ENCODE measurements around the gene ARHGEF1.

ARHGEF1 gene

DNA sequence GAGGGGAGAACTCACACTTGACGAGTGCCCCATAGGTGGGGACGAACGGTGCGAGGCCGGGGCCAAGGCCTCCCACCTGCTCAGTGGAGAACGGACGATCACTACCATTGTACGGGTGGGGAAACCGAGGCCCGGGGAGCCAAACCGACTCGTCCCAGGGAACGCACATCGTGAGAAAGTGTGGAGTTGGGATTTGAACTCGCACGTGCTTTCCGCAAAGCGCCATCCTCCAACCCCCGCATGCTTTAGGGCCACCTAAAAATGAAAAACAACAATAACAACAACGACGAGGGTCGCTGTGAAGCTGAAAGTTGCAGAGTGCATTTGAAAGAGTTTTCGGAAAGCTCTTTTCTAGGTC, 458 bp downstream of the ARHGEF1 start:
- DNase-seq (ENCODE audit: low spot score): no peak

DNA sequence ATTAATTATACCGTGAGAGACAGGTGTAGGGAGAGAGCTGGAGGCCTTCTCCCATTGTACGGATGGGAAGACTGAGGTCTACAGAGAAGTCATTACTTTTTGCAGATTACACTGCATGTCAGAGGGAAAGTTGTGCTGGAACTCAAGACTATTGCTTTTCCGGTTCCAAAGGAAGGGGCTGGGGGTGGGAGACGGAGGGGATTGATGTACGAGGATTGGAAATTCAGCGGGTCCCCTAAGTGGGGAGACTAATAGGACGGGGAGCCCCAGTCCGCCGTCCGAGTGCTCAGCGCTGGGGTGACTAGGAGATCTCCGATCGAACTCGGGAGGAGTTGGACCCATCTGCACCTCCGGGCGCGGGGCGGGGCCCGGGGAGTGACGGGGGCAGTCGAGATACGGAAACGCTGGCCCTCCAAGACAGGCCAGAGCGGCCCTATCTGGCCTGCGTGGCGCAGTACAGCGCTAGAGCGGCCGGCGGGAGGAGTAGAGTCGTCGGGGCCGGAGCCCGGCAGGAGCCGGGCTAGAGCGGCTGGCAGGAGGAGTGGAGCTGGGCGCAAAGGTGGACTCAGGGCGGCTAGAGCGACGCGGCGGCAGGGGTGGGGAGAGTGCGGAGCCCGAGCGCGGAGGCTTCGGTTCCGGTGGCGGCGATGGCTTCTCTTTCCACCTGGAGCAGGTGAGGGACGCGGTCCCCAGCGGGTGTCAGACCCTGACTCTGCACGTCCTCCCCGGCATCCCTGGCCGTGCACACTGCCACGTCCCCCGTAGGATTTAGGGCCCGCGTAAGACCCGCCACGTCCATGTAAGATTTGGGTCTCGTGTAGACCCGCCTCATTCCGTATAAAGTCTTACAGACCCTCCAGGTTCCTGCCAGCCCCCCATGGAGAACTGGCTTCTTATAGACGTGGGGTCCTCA, 1.1 kb downstream of the ARHGEF1 start:
- DNase-seq (ENCODE audit: low spot score): peak; percentile 99

DNA sequence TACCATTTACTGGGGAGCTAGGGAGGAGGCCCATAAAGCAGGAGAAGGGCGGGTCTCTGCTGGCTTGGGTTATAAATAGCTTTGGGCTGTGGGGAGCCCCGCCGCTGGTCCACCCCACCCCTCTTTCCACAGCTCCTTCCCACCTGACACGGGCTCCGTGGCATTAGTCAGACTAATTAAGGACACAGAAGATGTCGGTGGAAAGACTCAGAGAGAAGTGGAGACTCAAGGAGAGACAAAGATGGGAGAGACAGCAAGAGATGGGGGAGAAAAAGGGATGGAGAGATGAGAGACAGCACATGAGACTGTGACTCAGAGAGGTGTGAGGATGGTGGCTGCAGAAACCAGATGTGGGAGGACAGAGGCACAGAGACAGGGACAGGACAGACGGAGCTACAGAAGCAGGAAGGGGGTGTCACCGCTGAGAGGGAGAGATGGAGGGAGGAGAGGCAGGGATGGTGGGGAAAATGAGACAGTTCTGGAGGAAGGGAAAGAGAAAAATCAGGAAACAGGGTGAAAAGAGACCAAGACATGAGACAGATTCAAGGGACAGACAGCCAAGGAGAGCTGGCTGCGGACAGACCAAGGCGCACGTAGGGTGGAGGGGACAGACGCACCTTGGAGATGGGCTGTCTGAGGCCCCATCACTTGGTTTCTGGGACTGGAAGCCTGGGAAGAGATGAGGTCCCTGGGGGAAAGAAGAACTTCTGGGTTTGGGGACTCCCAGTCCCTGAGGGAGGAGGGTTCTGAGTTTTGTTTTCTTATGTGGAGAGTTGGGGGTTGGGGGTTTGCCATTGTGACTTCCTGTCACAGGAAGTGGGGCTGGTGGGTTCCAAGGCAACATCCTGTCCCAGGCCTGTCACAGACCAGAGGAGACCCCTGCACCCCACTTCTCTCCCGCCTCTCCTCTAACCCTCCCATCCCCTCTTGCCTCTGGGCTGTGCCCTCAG, 4.1 kb downstream of the ARHGEF1 start:
- DNase-seq (ENCODE audit: low spot score): no peak

DNA sequence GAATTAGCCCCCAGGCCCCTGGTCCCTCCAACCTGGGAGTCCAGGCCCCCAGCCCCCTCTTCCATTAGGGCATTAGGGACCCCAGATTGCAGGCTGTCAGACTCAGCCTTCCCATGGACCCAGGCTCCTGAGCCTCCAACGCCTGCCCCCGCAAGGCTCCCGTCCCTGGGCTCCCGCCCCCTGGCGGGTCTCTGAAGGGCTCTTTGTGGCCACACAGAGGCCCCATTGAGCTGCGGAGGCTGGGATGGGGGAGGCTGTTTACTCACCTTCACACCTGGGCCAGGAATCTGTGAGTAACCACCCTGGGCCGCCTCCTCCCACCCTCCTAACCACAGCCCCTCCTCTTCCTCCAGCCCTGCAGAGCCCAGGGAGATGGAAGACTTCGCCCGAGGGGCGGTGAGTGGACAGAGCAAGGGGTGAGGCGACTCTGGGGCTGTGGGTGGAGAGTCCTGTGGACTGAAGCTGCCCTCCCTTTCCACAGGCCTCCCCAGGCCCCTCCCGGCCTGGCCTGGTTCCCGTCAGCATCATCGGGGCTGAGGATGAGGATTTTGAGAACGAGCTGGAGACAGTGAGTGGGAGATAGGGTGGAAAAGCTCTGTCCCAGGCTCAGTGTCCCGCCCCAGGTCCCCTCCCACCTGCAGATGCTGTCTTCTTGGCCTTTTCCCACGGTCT, 4.9 kb downstream of the ARHGEF1 start:
- DNase-seq (ENCODE audit: low spot score): no peak

DNA sequence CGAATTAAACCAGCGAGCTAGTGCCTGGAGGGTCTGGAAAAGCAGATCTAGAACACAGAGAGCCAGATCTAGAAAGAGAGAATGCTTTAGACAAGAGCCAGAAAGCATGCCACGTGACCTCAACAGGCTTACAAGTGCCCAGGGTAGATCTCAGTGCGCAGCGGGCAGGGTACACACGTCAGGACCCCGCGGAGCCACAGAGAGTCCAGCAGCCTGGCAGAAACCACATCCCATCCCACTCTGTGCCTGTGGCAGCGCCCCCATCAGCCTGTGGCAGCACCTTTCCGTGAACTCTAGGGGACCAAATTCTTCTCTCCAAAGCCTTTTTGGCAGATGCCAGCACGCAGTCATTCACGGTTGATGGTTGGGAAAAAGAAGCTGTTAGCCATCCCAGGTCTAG, 5.9 kb downstream of the ARHGEF1 start:
- no peak for DNase-seq (ENCODE audit: low spot score)

DNA sequence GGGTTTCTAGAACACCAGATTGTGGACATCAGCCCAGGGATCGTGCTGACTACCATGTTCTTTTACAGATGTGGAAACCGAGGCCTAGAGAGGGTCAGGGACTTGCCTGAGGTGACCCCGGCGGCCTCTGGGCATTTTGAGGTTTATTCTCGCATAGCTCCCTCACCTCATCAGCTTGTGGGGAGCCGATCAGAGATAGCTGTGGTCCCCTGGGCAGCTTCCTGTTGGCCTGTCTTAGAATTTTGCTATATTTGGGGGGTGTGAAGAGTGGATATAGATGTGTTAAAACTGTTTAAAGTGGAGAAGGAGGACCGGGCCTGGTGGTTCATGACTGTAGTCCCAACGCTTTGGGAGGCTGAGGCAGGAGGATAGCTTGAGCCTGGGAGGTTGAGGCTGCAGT, 6.9 kb downstream of the ARHGEF1 start:
- DNase-seq (ENCODE audit: low spot score): no peak

DNA sequence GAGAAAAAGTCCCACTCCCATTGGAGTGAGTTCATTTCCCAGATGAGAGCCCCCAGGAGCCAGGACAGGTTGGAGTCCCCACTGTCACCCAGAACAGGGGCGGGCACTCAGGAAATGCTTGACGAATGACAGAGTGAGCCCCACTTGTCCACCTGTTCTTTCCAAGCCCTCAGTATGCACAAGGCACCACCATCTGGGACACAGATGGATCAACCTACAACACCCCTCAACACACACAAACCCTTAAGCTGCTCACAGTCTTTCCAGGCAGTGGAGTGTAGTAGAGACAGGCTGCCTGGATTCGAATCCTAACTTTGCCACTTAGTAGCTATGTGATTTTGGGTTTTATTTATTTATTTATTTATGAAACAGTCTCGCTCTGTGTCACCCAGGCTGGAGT, 8.0 kb downstream of the ARHGEF1 start:
- no peak for DNase-seq (ENCODE audit: low spot score)

DNA sequence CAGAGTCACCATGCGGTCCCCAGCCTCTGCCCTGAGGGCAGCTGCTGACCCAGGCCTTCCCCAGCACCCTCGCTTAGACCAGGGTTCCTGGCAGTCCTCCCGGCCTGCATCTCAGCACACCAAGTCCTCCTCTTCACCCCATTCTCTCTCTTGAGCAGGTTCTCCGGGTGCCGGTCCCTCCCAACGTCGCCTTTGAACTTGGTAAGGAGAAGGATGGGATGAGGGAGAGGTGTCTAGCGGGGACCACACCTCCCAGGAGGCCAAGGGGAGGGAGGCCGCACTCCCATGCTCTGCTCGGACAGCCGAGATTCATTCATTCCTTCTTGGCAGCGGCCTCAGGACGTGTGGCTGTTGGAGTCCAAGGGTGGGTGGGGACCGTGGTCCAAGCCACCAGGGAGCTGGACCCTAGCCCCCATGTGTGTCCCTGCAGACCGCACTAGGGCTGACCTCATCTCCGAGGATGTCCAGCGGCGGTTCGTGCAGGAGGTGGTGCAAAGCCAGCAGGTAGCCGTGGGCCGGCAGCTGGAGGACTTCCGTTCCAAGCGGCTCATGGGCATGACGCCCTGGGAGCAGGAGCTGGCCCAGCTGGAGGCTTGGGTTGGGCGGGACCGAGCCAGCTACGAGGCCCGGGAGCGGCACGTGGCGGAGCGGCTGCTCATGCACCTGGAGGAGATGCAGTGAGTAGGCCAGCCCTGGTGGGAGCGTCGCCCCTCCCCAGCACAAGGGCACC, 9.4 kb downstream of the ARHGEF1 start:
- no peak for DNase-seq (ENCODE audit: low spot score)

DNA sequence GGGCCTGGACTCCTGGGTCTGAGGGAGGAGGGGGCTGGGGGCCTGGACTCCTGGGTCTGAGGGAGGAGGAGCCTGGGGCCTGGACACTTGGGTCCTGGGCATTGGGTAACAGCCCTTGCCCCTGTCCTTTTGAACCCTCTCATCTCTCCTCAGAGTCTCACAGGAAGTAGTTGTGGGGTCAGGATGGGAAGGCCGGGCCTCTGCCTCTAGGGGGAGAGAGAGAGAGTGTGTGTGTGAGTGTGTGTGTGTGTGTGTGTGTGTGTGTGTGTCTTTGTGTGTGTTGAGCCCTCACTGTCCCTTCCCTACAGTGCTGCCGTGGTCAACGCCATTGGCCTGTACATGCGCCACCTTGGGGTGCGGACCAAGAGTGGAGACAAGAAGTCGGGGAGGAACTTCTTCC, 10.9 kb downstream of the ARHGEF1 start:
- DNase-seq (ENCODE audit: low spot score): no peak

DNA sequence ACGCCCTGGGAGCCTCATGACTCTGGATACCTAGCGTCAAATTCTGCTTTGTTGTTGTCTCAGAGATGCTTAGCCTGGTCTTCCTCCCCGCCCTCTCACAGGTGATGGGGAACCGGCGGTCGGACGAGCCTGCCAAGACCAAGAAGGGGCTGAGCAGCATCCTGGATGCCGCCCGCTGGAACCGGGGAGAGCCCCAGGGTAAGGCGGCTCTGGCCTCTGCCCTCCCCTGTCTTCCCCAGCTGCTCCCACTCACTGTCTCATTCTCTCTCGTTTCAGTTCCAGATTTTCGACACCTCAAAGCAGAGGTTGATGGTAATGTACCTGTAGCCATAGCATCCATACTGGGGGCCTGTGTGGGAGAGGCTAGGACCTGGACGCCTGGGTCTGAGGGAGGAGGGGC, 11.4 kb downstream of the ARHGEF1 start:
- no peak for DNase-seq (ENCODE audit: low spot score)

DNA sequence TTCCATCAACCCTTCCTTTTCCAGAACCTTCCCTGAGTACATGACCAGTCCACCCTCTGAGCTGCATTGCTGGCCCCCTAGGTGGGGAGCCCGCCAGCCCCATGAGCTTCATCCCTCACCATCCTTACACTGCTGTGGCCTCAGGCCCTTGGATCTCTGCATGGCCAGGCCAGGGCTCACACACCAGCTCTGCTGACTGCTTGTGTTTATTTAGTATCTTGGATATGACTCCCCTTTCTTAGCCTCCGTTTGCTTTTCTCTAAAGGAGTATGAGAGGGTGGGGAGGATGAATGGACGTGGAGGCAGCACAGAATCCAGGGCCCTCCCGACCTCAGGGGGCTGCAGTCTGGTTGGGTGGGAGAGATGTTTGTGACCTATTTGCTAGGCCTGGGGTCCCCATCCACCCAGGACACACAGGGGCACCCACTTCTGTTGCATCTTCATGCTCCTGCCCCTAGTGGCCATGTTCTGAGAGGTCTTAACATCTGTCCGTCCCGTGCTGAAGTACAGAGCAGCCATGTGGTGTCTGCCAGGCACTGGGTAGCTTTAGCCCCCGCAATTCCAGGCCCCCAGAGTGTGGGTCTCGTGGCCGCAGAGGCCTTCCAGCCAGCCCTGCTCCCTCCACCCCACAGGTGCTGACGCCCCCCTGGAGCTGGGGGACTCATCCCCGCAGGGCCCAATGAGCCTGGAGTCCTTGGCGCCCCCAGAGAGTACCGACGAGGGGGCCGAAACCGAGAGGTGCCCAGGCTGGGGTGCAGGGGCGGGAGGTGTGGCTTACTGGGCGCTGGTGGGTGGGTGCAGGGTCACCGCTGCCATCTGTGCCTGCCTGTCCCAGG, 13.0 kb downstream of the ARHGEF1 start:
- no peak for DNase-seq (ENCODE audit: low spot score)

DNA sequence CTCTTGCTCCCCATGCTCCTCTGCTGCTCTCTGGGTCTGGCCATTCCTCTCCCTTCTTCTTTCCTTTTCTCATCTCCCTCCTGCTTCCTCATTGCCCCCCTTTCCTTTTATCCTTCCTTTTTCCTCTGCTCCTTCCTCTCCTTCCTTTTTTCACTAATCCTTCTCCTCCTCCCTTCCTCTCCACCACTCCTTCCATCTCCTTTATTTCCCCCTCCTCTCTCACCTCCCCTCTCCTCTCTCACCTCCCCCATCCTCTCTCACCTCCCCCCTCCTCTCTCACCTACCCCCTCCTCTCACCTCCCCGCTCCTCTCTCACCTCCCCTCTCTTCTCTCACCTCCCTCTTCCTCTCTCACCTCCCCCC, 13.6 kb downstream of the ARHGEF1 start:
- DNase-seq (ENCODE audit: low spot score): no peak

DNA sequence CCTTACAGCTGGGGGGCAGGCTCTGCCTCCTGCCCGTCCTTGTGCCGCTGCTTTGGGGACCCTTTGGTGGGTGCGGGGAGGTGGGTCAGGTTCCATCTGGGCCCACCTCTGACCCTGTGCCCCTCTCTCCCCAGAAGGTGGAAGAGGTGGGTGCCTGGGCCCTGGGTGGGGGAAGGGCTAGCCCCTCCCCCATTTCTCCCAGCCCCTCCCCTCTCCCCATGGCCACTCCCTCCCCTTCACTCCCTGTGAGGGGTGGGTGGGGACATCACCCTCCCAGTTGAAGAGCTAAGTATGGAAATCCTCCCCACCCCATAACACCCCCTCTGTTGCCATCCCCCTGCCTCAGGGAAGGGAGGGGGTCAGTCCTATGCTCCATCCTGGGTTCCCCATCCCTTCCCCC, 14.2 kb downstream of the ARHGEF1 start:
- DNase-seq (ENCODE audit: low spot score): no peak

DNA sequence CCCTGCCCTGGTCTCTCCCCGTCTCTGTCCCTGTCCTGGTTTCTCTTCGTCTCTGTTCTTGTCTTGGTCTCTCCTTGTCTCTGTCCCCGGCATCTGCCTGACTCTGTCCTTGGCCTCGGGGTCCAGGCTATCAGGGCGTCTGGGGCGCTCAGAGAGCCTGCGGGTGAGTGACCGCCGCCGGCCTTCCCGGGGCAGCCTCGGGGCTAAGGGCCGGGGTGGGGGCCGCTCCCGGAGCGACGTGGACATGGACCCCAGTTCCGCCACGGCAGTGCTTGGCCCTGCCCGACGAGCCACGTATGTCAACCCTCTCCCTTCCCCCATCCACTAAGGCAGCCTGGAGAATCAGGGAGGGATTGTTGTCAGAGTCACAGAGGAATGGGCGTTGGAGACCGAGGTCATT, 14.8 kb downstream of the ARHGEF1 start:
- no peak for DNase-seq (ENCODE audit: low spot score)

DNA sequence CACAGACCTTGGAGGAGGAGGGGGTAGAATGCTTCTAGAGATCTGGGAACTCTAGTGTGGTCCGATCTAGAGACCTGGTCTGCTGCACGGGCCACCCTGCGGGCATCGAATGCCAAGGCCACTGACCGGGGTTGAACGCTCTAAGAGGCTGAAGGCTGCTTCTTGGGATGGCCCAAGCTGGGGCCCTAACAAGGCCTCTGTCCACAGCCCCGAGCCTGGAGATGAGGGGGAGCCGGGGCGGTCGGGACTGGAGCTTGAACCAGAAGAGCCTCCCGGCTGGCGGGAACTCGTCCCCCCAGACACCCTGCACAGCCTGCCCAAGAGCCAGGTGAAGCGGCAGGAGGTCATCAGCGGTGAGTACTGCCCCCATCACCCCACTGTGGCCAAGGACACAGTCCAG, 15.3 kb downstream of the ARHGEF1 start:
- no peak for DNase-seq (ENCODE audit: low spot score)

DNA sequence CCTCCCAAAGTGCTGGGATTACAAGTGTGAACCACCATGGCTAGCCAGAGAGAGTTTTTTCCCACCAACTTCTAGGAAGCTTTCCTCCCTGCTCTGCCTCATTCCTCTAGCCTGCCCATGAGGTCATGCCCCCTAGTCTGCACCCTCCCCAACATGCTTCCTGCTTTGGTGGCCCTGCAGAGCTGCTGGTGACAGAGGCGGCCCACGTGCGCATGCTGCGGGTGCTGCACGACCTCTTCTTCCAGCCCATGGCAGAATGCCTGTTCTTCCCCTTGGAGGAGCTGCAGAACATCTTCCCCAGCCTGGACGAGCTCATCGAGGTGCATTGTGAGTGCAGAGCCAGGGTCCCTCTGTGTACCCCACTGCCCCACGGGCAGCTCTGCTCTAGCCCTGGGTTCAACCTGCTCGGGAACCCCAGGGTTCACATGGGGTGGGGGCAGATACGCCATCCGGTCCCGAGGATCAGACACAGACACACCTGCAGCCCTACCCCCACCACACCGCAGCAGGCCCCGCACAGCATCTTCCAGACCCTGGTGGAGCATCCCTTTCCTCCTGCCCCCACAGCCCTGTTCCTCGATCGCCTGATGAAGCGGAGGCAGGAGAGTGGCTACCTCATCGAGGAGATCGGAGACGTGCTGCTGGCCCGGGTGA, 18.9 kb downstream of the ARHGEF1 start:
- DNase-seq (ENCODE audit: low spot score): no peak

DNA sequence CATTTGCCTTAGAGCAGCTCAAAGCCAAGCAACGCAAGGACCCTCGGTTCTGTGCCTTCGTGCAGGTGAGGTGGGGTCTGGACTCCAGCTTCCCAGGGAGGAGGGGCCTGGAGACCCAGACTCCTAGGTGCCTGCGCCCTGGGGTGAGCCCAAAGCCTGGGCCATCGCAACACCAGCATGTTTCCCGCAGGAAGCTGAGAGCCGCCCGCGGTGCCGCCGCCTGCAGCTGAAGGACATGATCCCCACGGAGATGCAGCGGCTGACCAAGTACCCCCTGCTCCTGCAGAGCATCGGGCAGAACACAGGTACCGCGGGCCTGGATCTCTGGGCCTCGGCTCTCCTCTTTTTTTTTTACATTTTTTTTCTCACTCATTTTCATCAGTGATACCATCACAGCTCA, 19.6 kb downstream of the ARHGEF1 start:
- DNase-seq (ENCODE audit: low spot score): no peak

DNA sequence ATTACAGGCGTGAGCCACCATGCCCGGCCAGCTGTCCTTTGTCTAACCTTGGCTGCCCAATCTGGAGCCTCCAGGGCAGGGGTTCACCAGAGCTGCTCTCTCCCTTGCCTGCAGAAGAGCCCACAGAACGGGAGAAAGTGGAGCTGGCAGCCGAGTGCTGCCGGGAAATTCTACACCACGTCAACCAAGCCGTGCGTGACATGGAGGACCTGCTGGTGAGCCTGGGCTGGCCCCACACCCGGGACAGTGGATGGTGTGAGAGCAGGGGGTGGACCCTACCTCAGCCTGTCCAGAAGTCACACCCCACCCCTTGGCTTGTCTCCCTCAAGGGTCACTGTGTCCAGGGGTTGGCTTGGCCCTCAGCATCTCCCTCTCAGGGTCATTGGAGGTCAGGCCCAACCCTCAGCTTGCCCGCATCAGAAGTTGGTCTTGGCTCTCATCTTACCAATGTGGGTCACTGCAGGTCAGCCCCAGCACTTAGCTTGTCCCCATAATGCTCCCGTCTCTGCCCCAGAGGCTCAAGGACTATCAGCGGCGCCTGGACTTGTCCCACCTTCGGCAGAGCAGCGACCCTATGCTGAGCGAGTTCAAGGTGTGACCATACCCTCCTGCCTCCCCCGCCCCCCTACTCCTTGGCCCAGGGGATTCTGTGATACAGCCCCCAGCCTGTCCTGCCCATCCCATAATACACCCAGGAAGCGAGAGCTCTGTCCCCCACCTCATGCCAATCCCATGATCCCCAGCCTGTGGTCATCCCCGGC, 20.4 kb downstream of the ARHGEF1 start:
- DNase-seq (ENCODE audit: low spot score): no peak

DNA sequence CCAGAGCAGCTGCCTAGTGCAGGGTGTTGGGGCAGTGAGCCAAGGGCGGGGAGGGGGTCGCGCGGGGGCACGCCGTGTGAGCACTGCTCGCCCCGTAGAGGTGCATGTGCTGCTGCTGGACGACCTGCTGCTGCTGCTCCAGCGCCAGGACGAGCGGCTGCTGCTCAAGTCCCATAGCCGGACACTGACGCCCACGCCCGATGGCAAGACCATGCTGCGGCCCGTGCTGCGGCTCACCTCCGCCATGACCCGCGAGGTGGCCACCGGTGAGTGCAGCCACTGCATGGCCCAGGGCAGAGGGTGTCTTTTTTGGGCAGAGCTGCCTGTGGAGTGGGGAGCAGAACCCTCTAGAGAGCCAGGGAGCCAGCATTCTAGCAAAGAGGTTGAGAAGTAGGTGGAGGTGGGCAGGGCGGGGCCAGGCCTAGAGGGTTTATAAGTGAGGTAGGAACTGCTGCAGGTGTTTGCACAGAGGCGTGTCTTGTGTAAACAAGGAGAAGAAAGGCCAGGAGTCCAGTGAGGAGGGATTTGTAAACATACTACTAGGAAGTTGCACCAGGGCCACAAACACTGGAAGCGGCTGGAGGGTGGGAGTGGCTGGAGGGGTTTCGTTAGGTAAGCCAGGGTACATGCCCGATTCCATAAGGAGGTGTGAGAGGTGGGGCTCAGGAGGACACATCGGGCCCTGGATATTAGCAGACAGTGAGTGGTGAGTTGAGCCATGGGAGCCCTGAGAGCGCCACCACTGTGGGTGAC, 21.3 kb downstream of the ARHGEF1 start:
- DNase-seq (ENCODE audit: low spot score): no peak

All from AG08396 (cell line).